NCI-H1436 (cell line): Measurements from ENCODE around the gene ADCY6.
"Not testable (repeated sequence)": the region's sequence is repeated elsewhere in the genome, so short reads cannot be mapped to it uniquely, and the experiment has no call there.

Experiments
- DNase-seq: peaks from one replicate; lab custom pipeline; 2025; lab: John Stamatoyannopoulos, UW

The ADCY6 gene

DNA sequence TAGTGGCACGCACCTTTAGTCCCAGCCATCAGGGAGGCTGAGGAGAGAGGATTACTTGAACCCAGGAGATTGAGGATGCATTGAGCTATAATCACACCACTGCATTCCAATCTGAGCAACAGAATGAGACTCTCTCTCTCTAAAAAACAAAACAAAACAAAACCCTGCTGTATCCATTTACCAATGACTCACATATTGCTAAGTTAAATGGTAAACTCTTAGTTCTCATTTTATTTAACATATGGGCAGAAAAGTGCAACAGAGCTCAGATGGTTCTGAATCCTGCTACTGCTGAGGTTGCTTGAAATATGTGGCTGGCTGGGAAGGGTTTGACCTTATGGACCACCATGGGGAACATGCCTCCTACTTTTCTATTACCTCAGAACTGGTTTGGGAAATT lies 38.7 kb downstream of the ADCY6 start:
- DNase-seq = no peak

GRCh38 chr12:48744251-48745008 lies 44.5 kb downstream of the ADCY6 start:
- DNase-seq = no peak

GRCh38 chr12:48739618-48740269 lies 49.1 kb downstream of the ADCY6 start:
- DNase-seq = no peak

- no peak for DNase-seq
Observed at GRCh38 chr12:48736456-48736855, 52.4 kb downstream of the ADCY6 start.

GRCh38 chr12:48728807-48729206 lies 60.1 kb downstream of the ADCY6 start:
- no peak for DNase-seq

- not testable (repeated sequence) for DNase-seq
Observed at GRCh38 chr12:48720737-48721136, 68.2 kb downstream of the ADCY6 start.

DNA sequence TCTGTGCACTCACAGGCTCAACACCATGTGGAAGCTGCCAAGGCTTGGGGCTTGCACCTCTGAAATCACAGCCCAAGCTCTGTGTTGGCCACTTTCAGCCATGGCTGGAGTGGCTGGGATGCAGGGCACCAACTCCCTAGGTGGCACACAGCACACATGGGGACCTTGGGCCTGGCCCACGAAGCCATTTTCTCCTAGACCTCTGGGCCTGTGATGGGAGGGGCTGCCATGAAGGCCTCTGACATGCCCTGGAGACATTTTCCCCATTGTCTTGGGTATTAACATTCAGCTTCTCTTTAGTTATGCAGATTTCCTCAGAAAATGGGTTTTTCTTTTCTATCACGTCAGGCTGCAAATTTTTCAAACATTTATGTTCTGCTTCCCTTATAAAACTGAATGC lies 68.7 kb downstream of the ADCY6 start:
- DNase-seq = not testable (repeated sequence)

DNA sequence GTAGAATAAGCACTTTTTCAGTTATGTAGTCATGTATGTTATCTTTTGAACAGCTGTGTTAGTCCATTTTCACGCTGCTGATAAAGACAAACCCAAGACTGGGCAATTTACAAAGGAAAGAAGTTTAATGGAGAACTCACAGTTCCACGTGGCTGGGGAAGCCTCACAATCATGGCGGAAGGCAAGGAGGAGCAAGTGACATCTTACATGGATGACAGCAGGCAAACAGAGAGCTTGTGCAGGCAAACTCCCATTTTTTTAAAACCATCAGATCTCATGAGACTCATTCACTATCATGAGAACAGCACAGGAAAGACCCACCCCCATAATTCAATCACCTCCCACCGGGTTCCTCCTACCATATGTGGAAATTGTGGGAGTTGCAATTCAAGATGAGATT lies 69.9 kb downstream of the ADCY6 start:
- DNase-seq = not testable (repeated sequence)

GRCh38 chr12:48717252-48717695 lies 71.6 kb downstream of the ADCY6 start:
- no peak for DNase-seq

- DNase-seq = peak; percentile 99
Observed at GRCh38 chr12:48716493-48717251, 72.2 kb downstream of the ADCY6 start, which contains the start of gene CCNT1. Gene CCNT1 (minus strand): TSS chr12:48716707. CDS start chr12:48716675, 32 bp downstream.
